IPS-15b (cell line): ENCODE results near the gene GNRH2.
"Not testable (repeated sequence)": the region's sequence is repeated elsewhere in the genome, so short reads cannot be mapped to it uniquely, and the experiment has no call there.

Experiments used
- H3K27me3 ChIP-seq: one replicate; pipeline ENCODE4 v1.6.1; 2013; ENCODE audit warnings: low read length; ENCODE audit not compliant: control insufficient read depth, insufficient read depth
- H3K36me3 ChIP-seq: one replicate; pipeline ENCODE4 v1.6.1; 2013; ENCODE audit warnings: low read length; ENCODE audit not compliant: control insufficient read depth, insufficient read depth
- H3K4me1 ChIP-seq: one replicate; pipeline ENCODE4 v1.6.1; 2013; ENCODE audit warnings: mild to moderate bottlenecking, low read length; ENCODE audit not compliant: control insufficient read depth, insufficient read depth
- H3K4me3 ChIP-seq: one replicate; pipeline ENCODE4 v1.5.1; 2013; ENCODE audit warnings: low read depth, low read length
- H3K9ac ChIP-seq: one replicate; pipeline ENCODE4 v1.6.1; 2013; ENCODE audit warnings: low read depth, mild to moderate bottlenecking, low read length
- H3K9me3 ChIP-seq: one replicate; pipeline ENCODE4 v1.6.1; 2013; ENCODE audit warnings: mild to moderate bottlenecking, low read length; ENCODE audit not compliant: control insufficient read depth, insufficient read depth

Gene GNRH2, protein sequence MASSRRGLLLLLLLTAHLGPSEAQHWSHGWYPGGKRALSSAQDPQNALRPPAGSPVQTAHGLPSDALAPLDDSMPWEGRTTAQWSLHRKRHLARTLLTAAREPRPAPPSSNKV

DNA sequence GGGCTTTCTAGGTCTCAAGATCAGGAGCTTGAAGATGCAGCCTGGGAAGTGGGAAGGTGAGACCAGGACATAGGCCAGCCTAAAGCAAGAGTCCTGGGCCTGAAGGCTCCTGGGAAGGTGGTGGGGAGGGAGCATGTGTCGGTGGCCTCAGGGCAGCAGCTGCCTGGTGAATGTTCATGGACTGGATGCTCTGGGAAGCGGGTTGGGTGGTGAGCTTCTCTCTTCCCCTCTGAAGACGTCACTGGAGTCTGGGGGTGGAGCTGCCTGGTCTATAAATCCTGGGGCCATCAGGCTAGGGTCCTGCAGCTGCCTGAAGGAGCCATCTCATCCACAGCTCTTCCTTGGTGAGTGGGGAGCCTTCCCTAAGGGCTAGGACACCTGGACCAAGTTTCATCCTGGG is at the start of gene GNRH2:
Gene GNRH2, plus strand, starts transcription at position 301 of the 400 bp plus-strand sequence. CDS start 793 bp downstream, outside the sequence.
- Histone ChIP-seq H3K4me1 (peaks cover 10% of the 10 kb centered on the region), H3K36me3 (peaks cover 15% of the 10 kb centered on the region), H3K9ac (no peak within 1 kb of the TSS), H3K9me3 (no peaks in the 10 kb centered on the region), H3K27me3 (peaks cover 2% of the 10 kb centered on the region), H3K4me3 (no peak within 1 kb of the TSS)

DNA sequence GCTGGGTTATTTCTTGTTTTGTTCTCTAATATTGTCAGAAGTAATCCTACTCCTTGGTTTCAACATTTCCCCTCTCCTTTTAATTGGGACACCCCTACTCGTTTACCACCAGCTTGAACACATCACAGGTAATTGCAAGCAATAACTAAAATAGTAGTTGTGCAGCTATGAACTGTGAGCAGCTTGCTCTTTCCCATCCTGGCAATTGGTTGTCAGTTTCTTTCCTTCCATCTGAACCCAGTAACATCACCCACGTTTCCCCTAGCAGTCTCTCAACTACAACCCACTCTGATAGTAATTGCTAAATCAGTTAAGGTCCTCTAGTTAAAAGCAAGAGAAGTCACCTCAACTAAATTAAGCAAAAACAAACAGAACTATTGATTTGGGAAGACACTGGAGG is 47.6 kb upstream of the GNRH2 start:
- Histone ChIP-seq H3K9me3 (no peaks in the 10 kb centered on the region), H3K4me3 (no peak overlapping the region), H3K36me3 (peaks cover 7% of the 10 kb centered on the region), H3K9ac (no peak overlapping the region), H3K27me3 (no peaks in the 10 kb centered on the region), H3K4me1 (no peaks in the 10 kb centered on the region)

DNA sequence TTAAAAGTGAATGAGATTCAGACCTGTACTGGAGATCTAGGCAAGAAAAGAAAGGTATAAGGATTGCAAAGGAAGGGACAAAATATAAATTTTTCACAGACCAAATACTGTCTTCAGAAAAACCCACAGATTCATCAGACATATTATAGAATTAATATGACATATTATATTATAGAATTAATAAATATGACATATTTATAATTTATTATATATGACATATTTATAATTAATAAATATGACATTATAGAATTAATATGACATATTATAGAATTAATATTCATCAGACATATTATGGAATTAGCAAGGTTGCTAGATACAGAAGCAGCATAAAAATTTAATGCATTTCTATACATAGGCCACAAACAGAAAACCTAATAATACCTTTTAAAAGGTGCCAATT is 44.7 kb upstream of the GNRH2 start:
- H3K4me1 ChIP-seq, result no peaks in the 10 kb centered on the region
- H3K36me3 ChIP-seq, result peaks cover 4% of the 10 kb centered on the region
- no peak overlapping the region for H3K9ac ChIP-seq
- H3K4me3 ChIP-seq, result no peak overlapping the region
- H3K9me3 ChIP-seq, result no peaks in the 10 kb centered on the region
- H3K27me3 ChIP-seq, result no peaks in the 10 kb centered on the region

DNA sequence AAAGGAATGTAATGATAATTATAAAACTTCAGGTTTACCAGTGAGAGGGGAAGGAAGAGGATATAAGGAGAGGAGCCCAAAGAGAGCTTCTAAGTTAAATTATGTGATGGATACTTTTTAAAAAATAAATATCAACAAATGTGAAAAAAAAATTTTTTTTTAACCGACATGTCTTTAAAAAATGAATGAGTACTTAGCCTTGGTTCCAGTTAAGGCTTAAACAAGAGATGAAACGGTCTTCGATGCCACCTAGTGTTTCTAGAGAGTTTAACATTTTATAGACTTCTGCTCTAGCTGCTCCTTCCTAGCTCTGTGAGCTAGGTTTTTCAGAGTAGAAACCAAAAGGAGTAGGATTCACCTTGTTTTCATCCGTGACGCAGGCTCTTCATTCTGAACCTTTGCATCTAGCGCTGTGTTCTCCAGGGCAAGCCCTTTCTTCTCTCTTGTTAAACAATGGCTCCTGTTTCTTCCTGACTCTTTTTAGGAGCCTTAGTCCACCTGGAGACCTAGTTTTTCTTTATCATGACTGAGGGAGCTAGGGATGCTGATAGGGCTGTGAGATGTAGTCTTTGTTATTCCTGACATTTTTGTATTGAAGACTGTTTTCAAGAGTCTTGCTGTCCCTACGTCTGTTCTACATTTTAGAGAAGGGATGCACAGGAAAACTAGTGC is 42.4 kb upstream of the GNRH2 start:
- H3K4me1 ChIP-seq, result peaks cover 2% of the 10 kb centered on the region
- no peaks in the 10 kb centered on the region for H3K9me3 ChIP-seq
- H3K4me3 ChIP-seq, result no peak overlapping the region
- H3K27me3 ChIP-seq, result no peaks in the 10 kb centered on the region
- H3K36me3 ChIP-seq, result no peaks in the 10 kb centered on the region
- H3K9ac ChIP-seq, result no peak overlapping the region

DNA sequence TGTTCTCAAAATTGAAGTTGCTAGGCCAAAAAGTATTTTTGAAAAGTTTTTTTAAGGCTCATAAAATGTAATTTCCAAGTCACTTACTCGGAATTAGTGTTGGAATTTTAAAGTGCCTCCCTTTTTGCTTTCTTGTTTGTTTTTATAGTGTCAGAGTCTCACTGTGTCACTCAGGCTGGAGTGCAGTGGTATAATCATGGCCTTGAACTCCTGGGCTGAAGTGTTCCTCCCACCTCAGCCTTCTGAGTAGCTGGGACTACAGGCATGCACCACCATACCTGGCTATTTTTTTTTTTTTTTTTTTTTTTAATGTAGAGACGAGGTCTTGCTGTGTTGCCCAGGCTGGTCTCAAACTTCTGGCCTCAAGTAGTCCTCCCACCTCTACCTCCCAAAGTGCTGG is 40.0 kb upstream of the GNRH2 start:
- Histone ChIP-seq H3K27me3 (no peaks in the 10 kb centered on the region), H3K9me3 (no peaks in the 10 kb centered on the region)

DNA sequence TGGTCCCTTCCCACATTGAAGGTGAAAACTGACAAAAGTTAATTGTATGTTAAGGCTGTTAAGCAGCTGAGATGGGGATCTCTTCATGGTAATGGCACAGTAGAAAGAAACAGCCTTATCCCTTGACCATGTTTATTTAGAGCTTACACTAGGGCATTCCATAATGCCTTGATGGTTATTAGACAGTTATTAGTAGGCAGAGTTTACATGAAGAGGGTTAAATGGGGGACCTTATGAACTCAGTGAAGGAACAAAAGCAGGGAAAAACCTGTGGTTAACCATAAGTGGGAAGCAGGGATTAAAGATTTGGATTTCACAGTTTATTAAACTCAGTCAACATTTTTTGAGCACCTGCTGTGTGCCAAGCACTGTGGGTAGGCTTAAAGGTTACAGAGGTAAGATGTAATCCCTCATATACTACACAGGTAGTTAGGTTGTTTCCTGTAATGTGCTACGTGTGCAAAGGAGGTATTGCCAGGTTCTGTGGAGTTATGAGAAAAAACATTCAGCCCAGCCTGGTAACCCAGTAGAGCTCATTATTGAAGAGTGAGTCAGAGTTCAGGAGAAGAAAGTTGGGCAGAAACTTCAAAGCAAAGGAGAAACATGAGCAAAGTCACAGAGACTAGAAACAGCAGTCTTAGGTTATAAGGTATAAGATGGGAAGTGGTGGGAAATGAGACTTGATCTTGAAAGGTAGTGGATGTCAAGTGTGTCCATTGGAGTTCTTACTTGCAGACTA is 32.3 kb upstream of the GNRH2 start:
- no peaks in the 10 kb centered on the region for H3K9me3 ChIP-seq
- H3K36me3 ChIP-seq, result peaks cover 13% of the 10 kb centered on the region
- no peaks in the 10 kb centered on the region for H3K4me1 ChIP-seq
- no peak overlapping the region for H3K9ac ChIP-seq
- H3K4me3 ChIP-seq, result no peak overlapping the region
- no peaks in the 10 kb centered on the region for H3K27me3 ChIP-seq

More for the DNA sequence above, 40.0 kb upstream of the GNRH2 start:
- H3K4me1 ChIP-seq, result peaks cover 2% of the 10 kb centered on the region
- H3K36me3 ChIP-seq, result peaks cover 9% of the 10 kb centered on the region
- H3K9ac ChIP-seq, result no peak overlapping the region
- no peak overlapping the region for H3K4me3 ChIP-seq

DNA sequence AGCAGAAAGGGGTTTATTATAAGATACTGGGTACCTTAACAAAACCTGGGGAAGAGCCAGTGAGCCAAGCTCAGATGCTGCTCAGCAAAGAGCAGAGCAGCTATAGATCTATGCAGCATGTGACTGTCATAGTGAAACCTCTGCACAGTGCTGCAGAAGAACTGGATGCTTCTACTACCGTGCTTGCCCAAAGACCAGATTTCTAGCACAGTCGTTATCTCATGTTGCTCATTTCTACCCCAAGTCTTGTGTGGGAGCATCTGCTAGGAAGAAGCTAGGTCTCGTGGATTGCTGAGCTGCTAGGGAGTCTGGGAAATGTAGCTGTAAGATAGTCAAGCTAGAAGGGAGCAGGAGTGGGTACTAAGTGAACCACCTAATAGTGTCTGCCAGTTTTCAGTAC is 31.7 kb upstream of the GNRH2 start:
- Histone ChIP-seq H3K36me3 (peaks cover 10% of the 10 kb centered on the region), H3K9me3 (no peaks in the 10 kb centered on the region), H3K4me1 (no peaks in the 10 kb centered on the region), H3K9ac (no peak overlapping the region), H3K4me3 (no peak overlapping the region), H3K27me3 (no peaks in the 10 kb centered on the region)

DNA sequence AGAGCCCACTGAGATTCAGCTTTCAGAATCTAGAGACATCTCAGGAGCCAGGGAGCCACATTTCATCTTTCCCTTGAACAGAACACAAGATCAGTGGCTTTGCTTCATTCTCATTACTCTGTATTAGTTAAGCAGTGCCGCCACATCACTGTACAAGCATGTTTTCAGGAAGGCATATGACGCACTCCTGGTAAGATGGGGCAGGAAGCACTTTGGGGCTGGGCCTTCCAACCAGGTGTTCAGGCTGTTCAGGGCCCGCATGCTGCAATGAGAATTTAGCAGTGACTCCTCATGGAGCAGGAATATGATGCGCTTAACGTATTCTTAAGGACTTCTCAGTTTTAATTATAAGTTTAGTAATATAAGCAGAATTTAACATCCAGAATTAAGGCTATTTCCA is 29.7 kb upstream of the GNRH2 start:
- Histone ChIP-seq H3K27me3 (no peaks in the 10 kb centered on the region), H3K4me1 (no peaks in the 10 kb centered on the region), H3K36me3 (peaks cover 8% of the 10 kb centered on the region), H3K4me3 (no peak overlapping the region), H3K9me3 (no peaks in the 10 kb centered on the region), H3K9ac (no peak overlapping the region)

DNA sequence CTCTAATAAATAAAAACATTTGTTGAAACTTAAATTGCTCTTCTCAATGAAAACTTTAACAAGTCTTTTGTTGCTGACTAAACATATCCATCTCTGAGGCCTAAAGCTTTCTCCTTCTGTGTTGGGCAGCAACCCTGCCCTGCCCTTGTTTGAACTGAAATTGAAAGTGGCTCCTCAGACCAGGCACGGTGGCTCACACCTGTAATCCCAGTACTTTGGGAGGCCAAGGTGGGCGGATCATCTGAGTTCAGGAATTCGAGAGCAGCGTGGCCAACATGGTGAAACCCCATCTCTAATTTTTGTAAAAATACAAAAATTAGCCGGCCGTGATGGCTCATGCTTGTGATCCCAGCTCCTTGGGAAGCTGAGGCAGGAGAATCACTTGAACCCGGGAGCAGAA is 29.2 kb upstream of the GNRH2 start:
- H3K4me3 ChIP-seq, result no peak overlapping the region
- H3K27me3 ChIP-seq, result no peaks in the 10 kb centered on the region
- H3K4me1 ChIP-seq, result no peaks in the 10 kb centered on the region
- H3K36me3 ChIP-seq, result peaks cover 8% of the 10 kb centered on the region
- H3K9me3 ChIP-seq, result no peaks in the 10 kb centered on the region
- H3K9ac ChIP-seq, result no peak overlapping the region

DNA sequence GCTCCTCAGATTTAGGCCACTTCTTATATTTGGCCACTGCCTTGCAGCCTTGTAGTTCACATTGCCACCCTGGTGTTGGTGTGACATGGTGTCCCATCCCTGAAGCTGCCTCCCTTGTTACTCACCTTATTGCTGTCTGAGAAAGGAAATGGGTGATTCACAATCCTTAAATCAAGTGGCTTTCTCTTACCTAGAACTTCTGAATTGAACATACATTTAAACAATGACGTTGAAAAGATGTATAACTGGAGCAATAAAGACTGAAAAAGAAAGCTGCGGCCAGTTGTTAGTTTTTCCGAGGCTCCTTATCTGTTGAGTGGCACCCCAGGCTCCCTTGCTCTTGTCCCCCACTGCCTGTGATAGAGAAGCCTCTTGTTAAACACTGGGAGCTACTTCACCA is 28.8 kb upstream of the GNRH2 start:
- H3K27me3 ChIP-seq, result no peaks in the 10 kb centered on the region
- H3K36me3 ChIP-seq, result peaks cover 8% of the 10 kb centered on the region
- H3K4me3 ChIP-seq, result no peak overlapping the region
- no peaks in the 10 kb centered on the region for H3K9me3 ChIP-seq
- H3K4me1 ChIP-seq, result no peaks in the 10 kb centered on the region
- no peak overlapping the region for H3K9ac ChIP-seq

DNA sequence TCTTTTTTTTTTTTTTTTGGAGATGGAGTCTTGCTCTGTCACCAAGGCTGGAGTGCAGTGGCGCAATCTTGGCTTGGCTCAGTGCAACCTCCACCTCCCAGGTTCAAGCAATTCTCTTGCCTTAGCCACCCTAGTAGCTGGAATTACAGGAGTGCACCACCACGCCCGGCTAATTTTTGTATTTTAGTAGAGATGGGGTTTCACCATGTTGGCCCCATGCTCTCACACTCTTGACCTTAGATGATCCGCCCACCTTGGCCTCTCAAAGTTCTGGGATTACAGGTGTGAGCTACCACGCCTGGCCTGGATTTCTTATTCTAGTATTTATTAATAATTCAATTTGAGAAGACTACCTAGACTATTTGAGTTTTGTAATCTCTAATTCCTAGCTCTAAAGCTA is 28.1 kb upstream of the GNRH2 start:
- not testable (repeated sequence) for H3K4me1 ChIP-seq, H3K36me3 ChIP-seq, H3K4me3 ChIP-seq, H3K9ac ChIP-seq, H3K27me3 ChIP-seq, H3K9me3 ChIP-seq

DNA sequence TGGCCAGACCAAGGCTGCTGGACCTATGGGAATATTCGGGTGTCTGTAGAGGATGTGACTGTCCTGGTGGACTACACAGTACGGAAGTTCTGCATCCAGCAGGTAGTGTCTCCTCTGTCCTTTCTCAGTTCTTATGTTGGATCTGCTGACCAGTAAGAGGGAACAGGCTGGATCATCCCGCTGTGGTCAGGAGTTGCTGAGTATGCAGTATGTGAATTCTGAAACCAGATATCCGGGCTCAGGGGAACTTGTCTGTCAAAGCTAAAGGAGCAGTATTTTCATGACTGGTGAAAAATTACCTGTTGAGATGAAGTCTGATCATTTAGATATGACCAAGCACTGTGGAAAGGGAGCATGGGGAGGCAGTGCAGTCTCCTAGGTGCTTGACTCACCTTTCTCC is 22.1 kb upstream of the GNRH2 start:
- Histone ChIP-seq H3K9me3 (no peaks in the 10 kb centered on the region), H3K36me3 (peaks cover 34% of the 10 kb centered on the region), H3K27me3 (no peaks in the 10 kb centered on the region), H3K9ac (no peak overlapping the region), H3K4me1 (no peaks in the 10 kb centered on the region), H3K4me3 (no peak overlapping the region)
